Raji (cell line): ENCODE results near the gene PLK5.
A peak's percentile ranks its signal among the peaks of the same experiment; 100 is the strongest.

Source experiments
- POLR2A ChIP-seq: IDR thresholded peaks from 2 replicates; pipeline ENCODE4 v1.6.1; 2011; ENCODE audit warnings: low read depth, low read length, control low read depth; ENCODE audit not compliant: insufficient read depth

The PLK5 gene

GRCh38 chr19:1555487-1556389 lies 31.9 kb downstream of the PLK5 start:
- TF ChIP-seq POLR2A = no peak

GRCh38 chr19:1556390-1557070 lies 32.7 kb downstream of the PLK5 start:
- TF ChIP-seq POLR2A = no peak

GRCh38 chr19:1558552-1558951 lies 34.7 kb downstream of the PLK5 start:
- no peak for TF ChIP-seq POLR2A

- no peak for TF ChIP-seq POLR2A
Measured at GRCh38 chr19:1560286-1560882, 36.5 kb downstream of the PLK5 start.

- no peak for TF ChIP-seq POLR2A
Measured at GRCh38 chr19:1561236-1561842, 37.5 kb downstream of the PLK5 start.

- no peak for TF ChIP-seq POLR2A
Measured at GRCh38 chr19:1563251-1563650, 39.4 kb downstream of the PLK5 start.

- no peak for TF ChIP-seq POLR2A
Measured at GRCh38 chr19:1566392-1567115, 42.7 kb downstream of the PLK5 start.

GRCh38 chr19:1567116-1567847 lies 43.4 kb downstream of the PLK5 start:
- no peak for TF ChIP-seq POLR2A

GRCh38 chr19:1567848-1568227 lies 44.0 kb downstream of the PLK5 start:
- TF ChIP-seq POLR2A = no peak

GRCh38 chr19:1568320-1569019 lies 44.6 kb downstream of the PLK5 start, which contains the start of gene MEX3D:
MEX3D (minus strand) TSS chr19:1568325; CDS start chr19:1568058, 267 bp downstream.
- TF ChIP-seq POLR2A = peak; percentile 70

- no peak for TF ChIP-seq POLR2A
Measured at GRCh38 chr19:1569997-1570396, 46.1 kb downstream of the PLK5 start.

GRCh38 chr19:1570836-1571235 lies 47.0 kb downstream of the PLK5 start:
- TF ChIP-seq POLR2A = no peak

- no peak for TF ChIP-seq POLR2A
Measured at GRCh38 chr19:1571358-1571757, 47.5 kb downstream of the PLK5 start.
